Prostate gland (tissue), 2 donors: Measurements from ENCODE around the gene SPATA20.

Source experiments
- CTCF ChIP-seq, 4 experiments: fragments of 200-600 bp in 2 of 4; fragments of 450-650 bp in 2 of 4; sonication (generic) in 2 of 4; IDR thresholded peaks; 1 replicate in 3 of 4; 2 replicates in 1 of 4; pipeline ENCODE4 v1.5.1; 2016 to 2019; ENCODE audit warnings: antibody characterized with exemption in 4 of 4, mild to moderate bottlenecking in 2 of 4, moderate library complexity in 2 of 4
- POLR2AphosphoS5 ChIP-seq: sonication (generic); formaldehyde crosslinking; IDR thresholded peaks from one replicate; pipeline ENCODE4 v1.6.1; 2017; ENCODE audit warnings: antibody characterized with exemption

GRCh38 chr17:50554201-50554600 lies 7.2 kb downstream of the SPATA20 start:
- TF ChIP-seq CTCF (IDR thresholded peaks at IDR 0.05): no peak
- TF ChIP-seq POLR2AphosphoS5: no peak
